H1 (cell line): ENCODE results near the gene IGBP1. TPM values are rescaled to one million over a fixed set of nuclear protein-coding genes. Genes with fewer than 3 reads are reported as not detected.

Experiments
- CTCF ChIA-PET: fragments of 300-600 bp; sonication (Branson Sonifier 250); formaldehyde crosslinking; loops from one replicate; lab custom pipeline; 2021; ENCODE audit not compliant: partially characterized antibody; lab: Charles Lee
- POLR2A ChIA-PET: fragments of 300-600 bp; sonication (Branson Sonifier 250); formaldehyde crosslinking; loops from one replicate; lab custom pipeline; 2021; ENCODE audit warnings: inconsistent platforms; ENCODE audit not compliant: partially characterized antibody; lab: Charles Lee
- DNase-seq, 2 experiments: peaks; one replicate each; pipeline versions ENCODE4 v3.0.0 to v3.0.0-alpha.2; 2010 to 2022; ENCODE audit warnings: low spot score in 2 of 2, low read depth in 1 of 2, mixed read lengths in 1 of 2
- FAIRE-seq: peaks from 2 replicates; lab custom pipeline; 2011; peaks lifted over from hg19 to GRCh38; lab: Jason Lieb, UNC
- H2AFZ ChIP-seq: 2 replicates; pipeline ENCODE4 v1.8.1; 2012; ENCODE audit warnings: low read length, inconsistent platforms
- H2AK5ac ChIP-seq: 2 replicates; pipeline ENCODE4 v1.6.1; 2013; ENCODE audit warnings: low read depth, low read length
- H2BK120ac ChIP-seq: replicated peaks from 2 replicates; pipeline ENCODE3; 2013; ENCODE audit warnings: low read depth, low read length, inconsistent platforms
- H2BK12ac ChIP-seq: 2 replicates; pipeline ENCODE4 v1.6.1; 2013; ENCODE audit warnings: low read depth, low read length
- H2BK15ac ChIP-seq: 2 replicates; pipeline ENCODE4 v1.6.1; 2013; ENCODE audit warnings: low read length
- H2BK20ac ChIP-seq: 2 replicates; pipeline ENCODE4 v1.6.1; 2013; ENCODE audit warnings: low read length
- H2BK5ac ChIP-seq: 2 replicates; pipeline ENCODE4 v1.6.1; 2013; ENCODE audit warnings: low read depth, low read length
- H3K14ac ChIP-seq: 2 replicates; pipeline ENCODE4 v1.6.1; 2013; ENCODE audit warnings: inconsistent platforms; ENCODE audit not compliant: insufficient read length
- H3K18ac ChIP-seq: 2 replicates; pipeline ENCODE4 v1.6.1; 2013; ENCODE audit warnings: low read length; ENCODE audit errors: extremely low read depth
- H3K23ac ChIP-seq: 2 replicates; pipeline ENCODE4 v1.6.1; 2013; ENCODE audit warnings: inconsistent platforms; ENCODE audit not compliant: insufficient read length
- H3K23me2 ChIP-seq: 2 replicates; pipeline ENCODE4 v1.6.1; 2013; ENCODE audit warnings: low read depth, low read length
- H3K27ac ChIP-seq: 2 replicates; pipeline ENCODE4 v1.6.1; 2011; ENCODE audit warnings: low read depth, low read length, inconsistent platforms
- H3K27me3 ChIP-seq, 4 experiments: replicated peaks in 1 of 4; 1 replicate in 1 of 4; 2 replicates in 3 of 4; pipeline versions ENCODE4 v1.6.1 to v1.8.1; 2011 to 2013; ENCODE audit warnings: low read length in 3 of 4, mild to moderate bottlenecking in 3 of 4, inconsistent platforms in 2 of 4, mixed read lengths in 2 of 4, moderate library complexity in 1 of 4; ENCODE audit not compliant: control insufficient read depth in 3 of 4, insufficient read depth in 3 of 4; ENCODE audit errors: extremely low read depth in 1 of 4
- H3K36me3 ChIP-seq, 4 experiments: 2 replicates each; pipeline versions ENCODE4 v1.6.1 to v1.8.1; 2011 to 2013; ENCODE audit warnings: mild to moderate bottlenecking in 4 of 4, low read length in 3 of 4, moderate library complexity in 2 of 4, control low read depth in 1 of 4, inconsistent platforms in 1 of 4; ENCODE audit not compliant: insufficient read depth in 4 of 4, control insufficient read depth in 2 of 4
- H3K4ac ChIP-seq: replicated peaks from 2 replicates; pipeline ENCODE3; 2013; ENCODE audit warnings: low read length, low read depth, mixed read lengths, inconsistent platforms; ENCODE audit not compliant: insufficient read length
- H3K4me1 ChIP-seq, 4 experiments: replicated peaks in 1 of 4; 1 replicate in 1 of 4; 2 replicates in 3 of 4; pipeline versions ENCODE4 v1.6.1 to v1.8.1; 2011 to 2013; ENCODE audit warnings: low read length in 3 of 4, inconsistent platforms in 2 of 4, mixed read lengths in 1 of 4; ENCODE audit not compliant: insufficient read depth in 4 of 4, control insufficient read depth in 3 of 4
- H3K4me2 ChIP-seq, 2 experiments: 2 replicates each; pipeline versions ENCODE4 v1.6.1 to v1.8.1; 2011 to 2013; ENCODE audit warnings: low read depth in 2 of 2, low read length in 2 of 2, control low read depth in 1 of 2, inconsistent platforms in 1 of 2, mild to moderate bottlenecking in 1 of 2; ENCODE audit not compliant: insufficient read depth in 1 of 2
- H3K4me3 ChIP-seq, 4 experiments: fragments of 200-600, 300-600 bp in 1 of 4; sonication (generic), shearing (Covaris generic), sonication (Bioruptor Twin) in 1 of 4; 2 replicates each; pipeline versions ENCODE4 v1.5.1 to v1.8.1; 2011 to 2016; ENCODE audit warnings: low read length in 4 of 4, low read depth in 3 of 4, control low read depth in 2 of 4, inconsistent platforms in 2 of 4, mild to moderate bottlenecking in 2 of 4, mixed read lengths in 1 of 4, moderate library complexity in 1 of 4; ENCODE audit not compliant: insufficient read depth in 2 of 4; ENCODE audit errors: extremely low read depth in 1 of 4
- H3K56ac ChIP-seq: replicated peaks from 2 replicates; pipeline ENCODE3; 2013; ENCODE audit warnings: low read depth, mild to moderate bottlenecking, mixed read lengths, low read length, inconsistent platforms; ENCODE audit not compliant: insufficient read length
- H3K79me1 ChIP-seq: 2 replicates; pipeline ENCODE4 v1.6.1; 2013; ENCODE audit warnings: low read depth, low read length, control low read depth
- H3K79me2 ChIP-seq, 2 experiments: 2 replicates each; pipeline versions ENCODE4 v1.6.1 to v1.8.1; 2012 to 2013; ENCODE audit warnings: low read length in 2 of 2, mild to moderate bottlenecking in 2 of 2, inconsistent platforms in 1 of 2; ENCODE audit not compliant: insufficient read depth in 2 of 2, control insufficient read depth in 1 of 2
- H3K9ac ChIP-seq, 4 experiments: replicated peaks in 1 of 4; 1 replicate in 1 of 4; 2 replicates in 3 of 4; pipeline versions ENCODE4 v1.6.1 to v1.8.1; 2011 to 2013; ENCODE audit warnings: low read depth in 3 of 4, low read length in 3 of 4, control low read depth in 2 of 4, mild to moderate bottlenecking in 2 of 4, moderate library complexity in 2 of 4, inconsistent platforms in 1 of 4; ENCODE audit errors: extremely low read depth in 1 of 4
- H3K9me3 ChIP-seq, 2 experiments: 2 replicates each; pipeline versions ENCODE4 v1.6.1 to v1.8.1; 2012 to 2013; ENCODE audit warnings: mild to moderate bottlenecking in 2 of 2, moderate library complexity in 2 of 2, control low read depth in 1 of 2, inconsistent platforms in 1 of 2, low read depth in 1 of 2, low read length in 1 of 2, mixed read lengths in 1 of 2; ENCODE audit not compliant: insufficient read depth in 2 of 2
- H4K20me1 ChIP-seq, 2 experiments: replicated peaks in 1 of 2; 2 replicates each; pipeline versions ENCODE3 to v1.8.1; 2011 to 2013; ENCODE audit warnings: inconsistent platforms in 2 of 2, low read length in 2 of 2, mild to moderate bottlenecking in 1 of 2; ENCODE audit not compliant: insufficient read depth in 2 of 2, control insufficient read depth in 1 of 2
- H4K5ac ChIP-seq: 2 replicates; pipeline ENCODE4 v1.6.1; 2013; ENCODE audit warnings: low read length, low read depth, mixed read lengths, inconsistent platforms; ENCODE audit not compliant: insufficient read length
- H4K8ac ChIP-seq: 2 replicates; pipeline ENCODE4 v1.8.0; 2013; ENCODE audit warnings: mild to moderate bottlenecking, moderate library complexity, low read length, inconsistent platforms; ENCODE audit not compliant: insufficient read depth; ENCODE audit errors: extremely low read depth
- H4K91ac ChIP-seq: replicated peaks from 2 replicates; pipeline ENCODE3; 2013; ENCODE audit warnings: low read length, mixed read lengths, inconsistent platforms; ENCODE audit not compliant: insufficient read length
- NRF1 ChIP-seq: IDR thresholded peaks from 2 replicates; pipeline ENCODE4 v1.6.1; 2011; ENCODE audit warnings: mild to moderate bottlenecking, low read depth, low read length, improper control_type of control experiment
- SAP30 ChIP-seq: fragments of 300-600 bp; sonication (generic); IDR thresholded peaks from 2 replicates; pipeline ENCODE4 v1.7.1; 2012; ENCODE audit warnings: low read length, moderate library complexity, mild to moderate bottlenecking, inconsistent platforms; ENCODE audit not compliant: insufficient read depth, insufficient replicate concordance
- SP4 ChIP-seq: IDR thresholded peaks from 2 replicates; pipeline ENCODE4 v1.6.1; 2012; ENCODE audit warnings: low read length, inconsistent platforms
- SRF ChIP-seq: IDR thresholded peaks from 2 replicates; pipeline ENCODE4 v1.6.1; 2011; ENCODE audit warnings: mild to moderate bottlenecking, low read depth, low read length, moderate library complexity
- WGBS, 2 experiments: shearing (Covaris generic) in 1 of 2; methylation state at CpG; one replicate each; pipeline versions ENCODE4 v1.1.6 to v1.1.7; 2013 to 2015; ENCODE audit warnings: low lambda C conversion rate in 2 of 2, mixed read lengths in 2 of 2, inconsistent platforms in 1 of 2, low coverage in 1 of 2, missing lambda C conversion rate in 1 of 2; ENCODE audit not compliant: insufficient replicate concordance in 2 of 2, insufficient coverage in 1 of 2, insufficient read length in 1 of 2; ENCODE audit errors: extremely low coverage in 1 of 2, missing lambda C conversion rate in 1 of 2; 5-methylcytosine and 5-hydroxymethylcytosine counted together
- polyA plus RNA-seq, 7 experiments: library from polyadenylated mRNA; depleted of rRNA in 3 of 7; stranded (reverse) in 5 of 7; unstranded in 2 of 7; fragments of >200 nt in 5 of 7; fragments of 200-250 nt in 2 of 7; gene quantifications; 1 replicate in 5 of 7; 2 replicates in 1 of 7; 4 replicates in 1 of 7; pipeline versions ENCODE4 v1.2.1 to v1.2.3, GENCODE V29; 2011 to 2013; ENCODE audit warnings: missing spikeins in 2 of 7, mixed read lengths in 2 of 7
- total RNA-seq: library from RNA; stranded (reverse); fragmentation: NEBNext Ultra II Directional; extraction: Animal tissue kit (Norgen Biotek cat#: 25700); gene quantifications from 2 replicates; pipeline ENCODE4 v1.2.1, GENCODE V29; 2021
- TF ChIP-seq, protein P1 (sequence below): IDR thresholded peaks from 2 replicates; pipeline ENCODE4 v1.6.1; 2012; ENCODE audit warnings: low read length, inconsistent platforms

The IGBP1 gene
- total and polyA plus RNA-seq, 2 of the 8 experiments (the other 6 are each of a cell fraction or from before 2014, with no cell fraction given): 41.3 to 45.4 TPM

DNA sequence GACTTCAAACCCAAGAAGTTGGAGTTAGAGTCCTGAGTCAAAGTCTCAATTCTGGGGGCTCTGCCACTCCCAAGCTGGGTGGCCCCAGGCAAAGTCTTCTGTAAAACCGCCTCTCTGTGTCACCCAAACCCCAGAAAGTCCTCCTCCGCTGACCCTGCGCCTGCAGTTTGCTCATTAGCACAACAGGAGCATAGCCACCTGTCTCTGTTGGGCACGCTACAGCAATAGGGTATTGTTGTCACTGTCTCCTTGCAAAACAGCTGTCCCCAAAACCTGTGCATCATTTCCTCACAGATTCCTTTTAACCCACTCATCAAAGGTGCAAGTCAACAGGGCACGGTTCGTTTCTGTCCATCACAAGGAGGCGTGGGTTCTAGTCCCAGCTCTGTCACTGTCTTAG lies 36.0 kb downstream of the IGBP1 start:
- no peak overlapping the region for H2BK120ac ChIP-seq
- no peaks in the 10 kb centered on the region for H3K27me3 ChIP-seq
- H3K23ac ChIP-seq: no peak overlapping the region
- no peak overlapping the region for H3K56ac ChIP-seq
- CTCF ChIA-PET: interaction anchor here (1.1 to 1.8 kb wide), 2 partner anchors 28 to 31 kb away, joined by 3 read pairs; no protein-coding TSS in a partner anchor
- no peak overlapping the region for H3K9ac ChIP-seq
- peak overlapping the region; percentile 71 for H3K18ac ChIP-seq
- POLR2A ChIA-PET: interaction anchor here (0.9 kb wide), 1 partner anchor 36 kb away, joined by 3 read pairs; no protein-coding TSS in a partner anchor
- 0 out of 2 replicates have a peak overlapping the region, but pooled peaks have one; percentile 27 for H2BK12ac ChIP-seq
- no peak overlapping the region; the same call in 1 of the 2 replicates for H3K27ac ChIP-seq
- peaks cover 1 to 18% (median 7%) of the 10 kb centered on the region in 4 experiments; a peak in 4 of 7 replicates for H3K4me1 ChIP-seq
- H4K20me1 ChIP-seq: no peaks in the 10 kb centered on the region
- WGBS, 2 experiments: 64% methylated on average over 7 of the region's 7 CpGs; no CpG with 5 or more reads in 1 of the 2 experiments
- no peak for DNase-seq
- H3K4me2 ChIP-seq: peak overlapping the region; percentile 1 to 70; a peak in 3 of 4 replicates
- H3K14ac ChIP-seq: no peak overlapping the region
- H3K79me2 ChIP-seq: no peaks in the 10 kb centered on the region
- H2BK15ac ChIP-seq: no peak overlapping the region
- no peak overlapping the region for H2AK5ac ChIP-seq
- peak overlapping the region; percentile 25 for H4K91ac ChIP-seq
- H3K23me2 ChIP-seq: no peaks in the 10 kb centered on the region
- H3K36me3 ChIP-seq: peaks cover 0 to 11% (median 6%) of the 10 kb centered on the region in 4 experiments; a peak in 4 of 8 replicates
- TF ChIP-seq SP4: no peak
- TF ChIP-seq SRF: no peak
- TF ChIP-seq, protein P1, sequence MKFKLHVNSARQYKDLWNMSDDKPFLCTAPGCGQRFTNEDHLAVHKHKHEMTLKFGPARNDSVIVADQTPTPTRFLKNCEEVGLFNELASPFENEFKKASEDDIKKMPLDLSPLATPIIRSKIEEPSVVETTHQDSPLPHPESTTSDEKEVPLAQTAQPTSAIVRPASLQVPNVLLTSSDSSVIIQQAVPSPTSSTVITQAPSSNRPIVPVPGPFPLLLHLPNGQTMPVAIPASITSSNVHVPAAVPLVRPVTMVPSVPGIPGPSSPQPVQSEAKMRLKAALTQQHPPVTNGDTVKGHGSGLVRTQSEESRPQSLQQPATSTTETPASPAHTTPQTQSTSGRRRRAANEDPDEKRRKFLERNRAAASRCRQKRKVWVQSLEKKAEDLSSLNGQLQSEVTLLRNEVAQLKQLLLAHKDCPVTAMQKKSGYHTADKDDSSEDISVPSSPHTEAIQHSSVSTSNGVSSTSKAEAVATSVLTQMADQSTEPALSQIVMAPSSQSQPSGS: no peak
- no peak for TF ChIP-seq SAP30
- TF ChIP-seq NRF1: no peak
- no peak overlapping the region for H4K8ac ChIP-seq
- no peaks in the 10 kb centered on the region for H3K79me1 ChIP-seq
- peak overlapping the region; percentile 57 for H2AFZ ChIP-seq
- no peak overlapping the region; a peak in 1 of 8 replicates for H3K4me3 ChIP-seq
- no peak overlapping the region for H3K4ac ChIP-seq
- H3K9me3 ChIP-seq: no peaks in the 10 kb centered on the region
- peak; percentile 75 for FAIRE-seq
- peak overlapping the region; percentile 71 for H2BK5ac ChIP-seq
- H4K5ac ChIP-seq: peak overlapping the region; percentile 51
- peak overlapping the region; percentile 21; the same call in 1 of the 2 replicates for H2BK20ac ChIP-seq
